ENCODE results near the gene IPP. TPM values are rescaled to one million over a fixed set of nuclear protein-coding genes. Genes with fewer than 3 reads are reported as not detected.

The IPP gene
- total RNA-seq, 1 donor: 0.54 TPM

Other genes with a start within 250 kb of the IPP start
- gene PRDX1, start 228.8 kb downstream of the IPP start, total RNA-seq: 120 TPM
- 175 TPM for gene AKR1A1, start 199.8 kb downstream of the IPP start, total RNA-seq
- gene NASP, start 166.6 kb downstream of the IPP start, total RNA-seq: 94.0 TPM
- gene CCDC17, start 126.6 kb downstream of the IPP start, total RNA-seq: 4.3 TPM
- gene GPBP1L1, start 64.1 kb downstream of the IPP start, total RNA-seq: 79.7 TPM
- 34.2 TPM for gene TMEM69, start 62.5 kb downstream of the IPP start, total RNA-seq
- gene MAST2, start 53.0 kb upstream of the IPP start, total RNA-seq: 24.0 TPM